ENCODE measurements around the gene ARV1.

The ARV1 gene

GRCh38 chr1:230939806-230940489 lies 38.9 kb upstream of the ARV1 start:
- TF ChIP-seq CTCF (IDR thresholded peaks at IDR 0.05) (no peak), ZFX (IDR thresholded peaks at IDR 0.05; ENCODE audit: borderline replicate concordance) (no peak)
- no peak overlapping the region for H3K27ac ChIP-seq

GRCh38 chr1:230940848-230941247 lies 38.0 kb upstream of the ARV1 start:
- no peak overlapping the region for H3K27ac ChIP-seq
- TF ChIP-seq ZFX (IDR thresholded peaks at IDR 0.05; ENCODE audit: borderline replicate concordance) (no peak), CTCF (IDR thresholded peaks at IDR 0.05) (no peak)

- no peak for TF ChIP-seq CTCF (IDR thresholded peaks at IDR 0.05)
- TF ChIP-seq ZFX (IDR thresholded peaks at IDR 0.05; ENCODE audit: borderline replicate concordance), result no peak
- no peak overlapping the region for H3K27ac ChIP-seq
These were observed 35.8 kb upstream of the ARV1 start for GRCh38 chr1:230943048-230943593.

GRCh38 chr1:230948301-230948700 lies 30.6 kb upstream of the ARV1 start:
- TF ChIP-seq ZFX (IDR thresholded peaks at IDR 0.05; ENCODE audit: borderline replicate concordance) (no peak), CTCF (IDR thresholded peaks at IDR 0.05) (no peak)
- no peak overlapping the region for H3K27ac ChIP-seq

GRCh38 chr1:230948903-230949302 lies 30.0 kb upstream of the ARV1 start:
- no peak overlapping the region for H3K27ac ChIP-seq
- no peak for TF ChIP-seq ZFX (IDR thresholded peaks at IDR 0.05; ENCODE audit: borderline replicate concordance)
- no peak for TF ChIP-seq CTCF (IDR thresholded peaks at IDR 0.05)

GRCh38 chr1:230950404-230950803 lies 28.5 kb upstream of the ARV1 start:
- TF ChIP-seq CTCF (IDR thresholded peaks at IDR 0.05) (no peak), ZFX (IDR thresholded peaks at IDR 0.05; ENCODE audit: borderline replicate concordance) (no peak)
- H3K27ac ChIP-seq, result no peak overlapping the region

GRCh38 chr1:230957580-230957989 lies 21.3 kb upstream of the ARV1 start:
- TF ChIP-seq CTCF (IDR thresholded peaks at IDR 0.05) (no peak), ZFX (IDR thresholded peaks at IDR 0.05; ENCODE audit: borderline replicate concordance) (no peak)
- no peak overlapping the region for H3K27ac ChIP-seq

Measured in 22Rv1 (cell line).